ENCODE results near the gene SVOPL.

The SVOPL gene

GRCh38 chr7:138618933-138619332, 82.2 kb downstream of the SVOPL start:
- TF ChIP-seq POLR2A (IDR thresholded peaks at IDR 0.05; ENCODE audit: low read depth, low read length): no peak
- FAIRE-seq (no peak), DNase-seq (ENCODE audit: insufficient read length, low spot score) (no peak)

GRCh38 chr7:138618506-138618905, 82.7 kb downstream of the SVOPL start:
- FAIRE-seq: no peak
- no peak for DNase-seq (ENCODE audit: insufficient read length, low spot score)
- TF ChIP-seq POLR2A (IDR thresholded peaks at IDR 0.05; ENCODE audit: low read depth, low read length): no peak

- no peak for DNase-seq (ENCODE audit: insufficient read length, low spot score)
- TF ChIP-seq POLR2A (IDR thresholded peaks at IDR 0.05; ENCODE audit: low read depth, low read length): no peak
- no peak for FAIRE-seq
Measured at GRCh38 chr7:138616085-138616484, 85.1 kb downstream of the SVOPL start.

- DNase-seq (ENCODE audit: insufficient read length, low spot score): no peak
- TF ChIP-seq POLR2A (IDR thresholded peaks at IDR 0.05; ENCODE audit: low read depth, low read length): no peak
- no peak for FAIRE-seq
Measured at GRCh38 chr7:138613630-138614029, 87.5 kb downstream of the SVOPL start.

GRCh38 chr7:138610671-138611170, 90.4 kb downstream of the SVOPL start:
- TF ChIP-seq POLR2A (IDR thresholded peaks at IDR 0.05; ENCODE audit: low read depth, low read length): no peak
- FAIRE-seq (no peak), DNase-seq (ENCODE audit: insufficient read length, low spot score) (no peak)

GRCh38 chr7:138608275-138608674, 92.9 kb downstream of the SVOPL start:
- DNase-seq (ENCODE audit: insufficient read length, low spot score) (no peak), FAIRE-seq (no peak)

GRCh38 chr7:138607216-138608126, 93.7 kb downstream of the SVOPL start:
- TF ChIP-seq POLR2A (IDR thresholded peaks at IDR 0.05; ENCODE audit: low read depth, low read length): no peak
- FAIRE-seq (no peak), DNase-seq (ENCODE audit: insufficient read length, low spot score) (no peak)

More at GRCh38 chr7:138608275-138608674, 92.9 kb downstream of the SVOPL start:
- no peak for TF ChIP-seq POLR2A (IDR thresholded peaks at IDR 0.05; ENCODE audit: low read depth, low read length)

- FAIRE-seq: no peak
- DNase-seq (ENCODE audit: insufficient read length, low spot score): no peak
Measured at GRCh38 chr7:138606236-138606635, 94.9 kb downstream of the SVOPL start.

GRCh38 chr7:138603549-138604318, 97.4 kb downstream of the SVOPL start:
- TF ChIP-seq POLR2A (IDR thresholded peaks at IDR 0.05; ENCODE audit: low read depth, low read length): no peak
- DNase-seq (ENCODE audit: insufficient read length, low spot score) (no peak), FAIRE-seq (no peak)

More at GRCh38 chr7:138606236-138606635, 94.9 kb downstream of the SVOPL start:
- TF ChIP-seq POLR2A (IDR thresholded peaks at IDR 0.05; ENCODE audit: low read depth, low read length): no peak

GRCh38 chr7:138602451-138602850, 98.7 kb downstream of the SVOPL start:
- no peak for FAIRE-seq
- no peak for TF ChIP-seq POLR2A (IDR thresholded peaks at IDR 0.05; ENCODE audit: low read depth, low read length)

GRCh38 chr7:138595454-138595853, 105.7 kb downstream of the SVOPL start:
- FAIRE-seq: no peak
- no peak for DNase-seq (ENCODE audit: insufficient read length, low spot score)
- no peak for TF ChIP-seq POLR2A (IDR thresholded peaks at IDR 0.05; ENCODE audit: low read depth, low read length)

More at GRCh38 chr7:138602451-138602850, 98.7 kb downstream of the SVOPL start:
- no peak for DNase-seq (ENCODE audit: insufficient read length, low spot score)

- no peak for DNase-seq (ENCODE audit: insufficient read length, low spot score)
Measured at GRCh38 chr7:138590154-138590553, 111.0 kb downstream of the SVOPL start.

GRCh38 chr7:138588986-138589385, 112.2 kb downstream of the SVOPL start:
- TF ChIP-seq POLR2A (IDR thresholded peaks at IDR 0.05; ENCODE audit: low read depth, low read length): no peak
- FAIRE-seq (no peak), DNase-seq (ENCODE audit: insufficient read length, low spot score) (no peak)

More at GRCh38 chr7:138590154-138590553, 111.0 kb downstream of the SVOPL start:
- TF ChIP-seq POLR2A (IDR thresholded peaks at IDR 0.05; ENCODE audit: low read depth, low read length): no peak
- FAIRE-seq: no peak

GRCh38 chr7:138587485-138587884, 113.7 kb downstream of the SVOPL start:
- TF ChIP-seq POLR2A (IDR thresholded peaks at IDR 0.05; ENCODE audit: low read depth, low read length): no peak
- DNase-seq (ENCODE audit: insufficient read length, low spot score) (no peak), FAIRE-seq (no peak)

Data from H54 (cell line).